NCI-H82 treated with DMSO at 0.1 percent for 48 hours (cell line): ENCODE measurements around the gene LRGUK.

Experiments used
- DNase-seq: peaks from one replicate; lab custom pipeline; 2025; ENCODE audit not compliant: unreplicated experiment; lab: John Stamatoyannopoulos, UW

The LRGUK gene

DNA sequence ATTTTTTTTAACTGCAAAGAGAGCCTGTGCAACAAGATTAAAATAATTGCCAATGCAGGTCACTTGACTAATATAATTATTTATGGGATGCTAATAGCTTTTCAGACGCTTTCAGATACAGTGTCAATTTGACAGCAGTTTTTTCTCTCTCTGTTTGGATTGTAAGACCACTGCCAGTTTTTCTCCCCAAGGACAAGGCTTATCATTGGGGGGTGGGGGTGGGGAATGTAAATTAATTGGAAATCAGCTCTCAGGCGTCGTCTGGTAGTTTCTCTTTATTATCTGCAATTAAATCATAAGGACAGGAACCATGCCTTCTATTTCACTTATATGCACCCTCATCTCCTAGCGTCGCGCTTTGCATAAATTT is 559 bp upstream of the LRGUK start:
- no peak for DNase-seq

DNA sequence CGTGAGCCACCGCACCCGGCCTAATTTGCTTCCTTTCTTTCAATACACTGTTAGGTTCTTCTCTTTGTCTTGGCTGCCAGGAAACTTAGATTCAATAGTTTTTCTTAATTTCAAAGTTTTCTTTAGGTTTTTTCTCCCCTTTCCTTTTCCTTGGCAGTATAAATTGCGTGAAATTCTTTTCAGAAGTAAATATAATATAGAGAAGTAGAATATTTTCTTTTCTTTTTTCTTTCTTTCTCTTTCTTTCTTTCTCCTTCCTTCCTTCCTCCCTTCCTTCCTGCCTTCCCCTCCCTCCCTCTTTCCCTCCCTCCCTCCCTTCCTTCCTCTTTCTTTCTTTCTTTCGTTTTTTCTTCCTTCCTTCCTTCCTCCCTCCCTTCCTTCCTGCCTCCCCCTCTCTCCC is 1.7 kb downstream of the LRGUK start:
- DNase-seq, result no peak

DNA sequence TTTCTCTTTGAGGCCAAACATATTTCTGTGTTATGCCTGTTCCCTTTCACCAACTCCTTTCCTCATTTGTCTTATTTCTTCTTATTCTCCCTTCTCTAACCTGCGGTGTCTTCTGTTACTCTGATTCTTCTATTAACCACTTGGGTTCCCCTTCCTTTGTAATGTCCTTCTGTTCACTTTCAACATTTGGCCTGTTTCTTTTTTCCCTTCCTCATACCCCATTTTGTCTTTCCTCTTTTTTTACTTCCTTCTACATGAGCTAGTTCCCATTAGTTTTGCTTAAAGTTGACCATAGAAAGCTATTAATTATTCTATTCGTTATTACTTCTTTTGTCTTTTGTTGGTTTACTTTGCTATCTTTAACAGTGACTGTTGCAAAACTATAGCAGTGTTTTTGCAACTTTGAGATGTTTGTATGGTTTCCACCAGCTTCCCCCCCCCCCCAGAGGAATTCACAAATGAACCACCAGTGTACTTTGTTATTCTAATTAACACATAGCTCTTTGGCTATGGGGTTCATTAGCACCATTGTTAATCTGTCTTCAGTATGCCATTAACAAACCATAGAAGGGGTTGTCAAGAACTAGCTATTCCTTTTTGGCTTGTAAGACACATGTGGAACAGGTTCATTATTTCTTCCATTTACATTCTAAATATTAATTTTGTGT is 2.9 kb downstream of the LRGUK start:
- no peak for DNase-seq

DNA sequence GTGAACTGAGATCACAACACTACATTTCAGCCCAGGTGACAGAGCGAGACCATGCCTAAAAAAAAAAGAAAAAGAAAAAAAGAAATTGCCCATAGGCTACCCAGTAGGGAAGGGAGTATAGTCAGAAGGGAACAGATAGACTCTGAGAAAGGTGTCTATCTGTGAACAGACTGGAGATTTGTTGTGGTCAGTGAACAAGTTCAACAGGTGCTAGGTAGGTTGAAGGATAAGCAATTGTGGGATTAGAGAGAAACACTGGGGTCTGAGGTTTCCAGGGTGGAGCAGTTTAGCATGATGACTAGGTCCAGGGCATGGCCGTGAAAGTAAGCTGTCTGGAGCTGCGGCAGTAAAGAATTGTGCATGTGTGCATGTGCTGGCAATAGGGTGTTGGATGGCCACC is 6.9 kb downstream of the LRGUK start:
- no peak for DNase-seq

DNA sequence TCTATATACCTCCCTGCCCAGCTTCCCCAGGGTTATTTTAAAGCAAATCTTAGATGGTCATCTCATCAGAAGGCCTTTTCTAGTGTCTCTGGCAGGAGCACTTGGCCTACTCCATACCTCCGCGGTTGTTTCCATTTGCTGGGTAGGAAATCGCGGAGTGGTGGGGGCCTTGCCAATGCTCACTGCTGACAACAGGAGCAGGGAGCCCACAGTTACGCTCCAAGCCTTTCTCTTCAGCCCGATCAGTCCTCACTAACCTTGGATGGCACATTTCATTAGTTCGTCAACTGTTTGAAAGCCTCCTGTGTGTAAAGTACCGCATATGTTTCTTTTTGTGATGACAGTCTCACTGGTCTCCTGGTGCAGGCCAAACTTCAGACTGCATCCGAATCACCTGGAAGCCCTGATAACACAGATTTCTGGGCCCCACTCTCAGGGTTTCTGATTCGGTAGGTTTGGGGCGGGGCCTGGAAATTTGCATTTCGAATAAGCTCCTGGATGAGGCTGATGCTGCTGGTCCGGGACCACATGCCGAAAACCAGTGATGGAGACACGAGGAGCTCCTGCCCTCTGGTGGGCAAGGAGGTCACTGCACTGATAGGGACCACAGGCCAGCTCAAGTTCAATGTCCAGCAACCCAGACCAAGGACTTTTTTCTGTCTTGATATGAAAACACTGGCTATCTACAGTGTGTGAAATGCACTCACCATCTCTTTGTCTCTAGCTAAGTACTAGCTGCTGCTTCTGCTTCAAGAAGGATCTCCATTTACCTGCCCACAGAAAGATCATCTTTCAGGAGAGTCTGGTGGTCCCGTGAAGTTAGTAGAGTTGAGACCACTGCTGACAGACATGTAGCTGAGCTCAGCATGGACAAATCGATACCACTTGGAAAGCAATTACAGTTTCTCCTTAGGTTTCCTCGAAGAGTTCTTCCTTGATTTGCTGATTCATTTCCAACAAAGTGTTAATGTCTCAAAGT is 14.0 kb downstream of the LRGUK start:
- DNase-seq, result no peak

DNA sequence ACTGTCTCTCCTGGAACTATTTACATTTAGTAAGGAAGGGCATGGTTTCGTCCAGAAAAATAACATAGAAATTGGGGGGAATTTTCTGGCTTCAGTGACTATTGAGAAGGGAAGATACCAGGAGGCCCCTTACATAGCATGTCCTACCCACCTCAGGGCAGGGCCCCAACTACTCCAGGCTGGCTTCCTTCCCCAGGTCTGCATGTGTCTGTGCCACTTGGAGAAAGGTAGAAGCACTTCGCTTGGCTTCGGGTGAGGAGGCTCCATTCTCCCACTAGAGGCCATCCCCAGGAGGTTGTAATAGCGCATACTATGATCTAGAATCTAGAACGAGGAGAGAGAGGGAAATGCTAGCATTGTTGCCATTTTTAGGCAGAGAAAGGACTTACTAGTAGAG is 14.7 kb downstream of the LRGUK start:
- DNase-seq, result no peak

DNA sequence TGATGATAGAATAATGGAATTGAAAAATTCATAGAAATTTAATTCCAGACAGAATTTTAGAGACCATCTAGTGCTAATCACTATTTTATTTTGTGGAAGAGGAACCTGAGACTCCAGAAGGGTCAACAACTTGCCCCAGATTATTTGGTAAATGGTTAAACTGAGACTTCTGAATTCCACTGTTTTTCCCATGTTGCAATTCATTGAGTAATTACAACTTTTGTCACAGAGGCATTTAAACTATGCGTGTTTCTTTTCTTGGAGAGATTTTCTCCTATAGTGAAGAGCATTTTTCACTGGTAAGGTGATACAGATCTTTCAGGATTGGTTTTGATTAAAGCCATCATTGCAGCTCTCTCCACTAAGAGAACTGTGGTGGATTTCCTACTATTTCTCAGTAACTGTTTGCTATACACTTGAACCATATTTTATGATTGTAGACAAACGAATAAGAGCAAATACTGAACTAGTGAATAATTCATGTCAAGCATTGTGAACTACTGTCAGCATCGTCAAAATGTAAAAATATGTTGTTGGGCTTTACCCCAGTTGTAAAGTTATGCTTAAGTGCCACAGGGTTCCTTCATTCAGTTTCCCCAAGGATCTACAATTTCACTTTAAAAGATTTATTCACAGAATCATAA is 26.5 kb downstream of the LRGUK start:
- no peak for DNase-seq

DNA sequence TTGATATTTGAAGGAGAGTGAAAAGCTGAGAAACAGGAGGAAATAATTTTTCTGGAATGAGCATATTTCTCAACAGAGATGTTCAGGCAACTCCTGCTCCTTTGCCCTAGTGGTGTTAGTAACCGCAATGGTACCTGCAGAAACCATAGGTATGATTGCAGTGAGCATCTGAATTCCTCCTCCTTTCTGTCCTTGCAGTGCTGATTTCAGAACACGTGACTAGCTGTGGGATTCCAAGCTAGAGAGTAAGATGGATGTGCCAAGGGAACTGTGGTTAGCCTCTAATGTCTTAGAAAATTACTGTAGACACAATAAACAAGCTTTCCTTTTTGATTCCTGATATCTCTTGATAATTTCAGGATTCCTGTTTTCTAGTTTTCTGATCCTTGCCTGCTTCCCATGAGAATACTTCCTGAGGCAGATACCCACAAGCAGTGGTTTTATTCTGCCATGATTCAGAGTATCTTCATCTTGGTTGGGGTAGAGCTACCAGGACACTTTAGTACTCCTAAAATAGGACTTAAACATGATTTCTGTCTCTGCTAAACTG is 27.5 kb downstream of the LRGUK start:
- no peak for DNase-seq

DNA sequence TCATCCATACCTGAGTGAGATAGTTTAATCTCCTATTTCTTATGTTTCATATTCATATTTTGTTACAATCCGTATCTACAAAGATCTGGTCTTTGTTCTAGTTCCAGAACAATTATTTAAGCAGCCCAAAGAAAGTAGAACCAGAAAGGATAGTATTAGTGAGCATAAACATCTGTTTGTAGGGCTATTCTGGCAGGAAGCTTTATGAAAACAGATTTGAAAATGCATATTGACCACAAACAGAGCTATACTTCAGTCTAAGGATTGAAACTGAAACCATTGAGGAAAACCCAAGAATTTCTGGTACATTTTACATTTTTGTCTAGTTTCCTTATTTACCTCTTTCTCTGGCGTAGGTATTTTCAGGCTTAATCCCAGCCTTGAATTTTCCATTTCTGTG is 28.1 kb downstream of the LRGUK start:
- DNase-seq, result no peak

DNA sequence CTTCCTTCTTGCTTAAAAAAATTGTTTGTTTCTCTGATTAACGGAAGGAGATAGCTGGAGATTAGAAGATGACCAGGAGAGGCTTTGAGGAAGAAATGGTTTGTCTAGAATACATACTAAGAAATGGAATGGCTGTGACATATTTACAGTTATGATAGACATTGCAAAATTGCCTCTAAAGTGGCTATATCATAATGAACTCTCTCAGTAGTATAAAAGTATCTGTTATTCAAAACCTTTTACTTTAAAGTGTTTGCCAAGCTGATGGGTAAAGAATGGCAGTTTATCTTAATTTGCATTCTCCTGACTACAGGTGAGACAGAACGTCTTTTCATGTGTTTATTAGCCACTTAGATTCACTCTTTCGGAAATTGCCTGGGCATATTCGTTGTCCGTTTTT is 28.7 kb downstream of the LRGUK start:
- no peak for DNase-seq

DNA sequence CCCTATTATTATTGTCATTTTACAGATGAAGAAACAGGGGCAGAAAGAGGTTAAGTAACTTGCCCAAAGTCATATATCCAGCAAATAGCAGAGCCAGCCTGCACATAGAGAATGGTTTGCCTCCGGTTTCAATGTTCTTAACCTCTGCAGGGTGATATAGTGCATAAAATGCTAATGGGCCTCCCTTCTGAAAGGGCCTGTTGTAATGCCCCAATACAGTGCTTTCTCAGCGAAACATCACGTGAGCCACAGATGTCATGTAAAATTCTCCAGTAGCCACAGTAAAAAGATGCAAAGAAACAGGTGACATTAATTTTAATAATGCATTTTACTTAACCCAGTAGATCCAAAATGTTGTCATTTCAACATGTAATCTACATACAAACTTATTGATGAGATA is 38.1 kb downstream of the LRGUK start:
- DNase-seq, result no peak

DNA sequence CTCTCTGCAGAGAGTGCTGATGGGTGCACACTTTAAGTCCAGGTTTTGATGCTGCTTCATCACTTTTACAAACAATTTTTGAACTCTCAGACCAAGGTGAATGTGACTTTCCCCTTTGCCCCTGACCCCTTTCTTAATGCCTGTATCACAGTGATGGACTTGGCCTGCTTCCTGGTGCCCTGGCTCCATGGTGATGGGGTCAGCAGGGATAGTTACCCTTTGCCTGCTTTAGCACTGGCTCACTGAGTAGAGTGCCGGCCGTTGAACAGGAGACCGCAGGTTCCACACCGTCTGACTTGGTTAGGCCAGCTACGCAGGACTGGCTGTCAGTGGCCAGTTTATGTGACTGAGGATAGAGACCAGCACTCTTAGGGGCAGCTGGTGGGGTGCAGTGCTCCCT is 40.1 kb downstream of the LRGUK start:
- no peak for DNase-seq

DNA sequence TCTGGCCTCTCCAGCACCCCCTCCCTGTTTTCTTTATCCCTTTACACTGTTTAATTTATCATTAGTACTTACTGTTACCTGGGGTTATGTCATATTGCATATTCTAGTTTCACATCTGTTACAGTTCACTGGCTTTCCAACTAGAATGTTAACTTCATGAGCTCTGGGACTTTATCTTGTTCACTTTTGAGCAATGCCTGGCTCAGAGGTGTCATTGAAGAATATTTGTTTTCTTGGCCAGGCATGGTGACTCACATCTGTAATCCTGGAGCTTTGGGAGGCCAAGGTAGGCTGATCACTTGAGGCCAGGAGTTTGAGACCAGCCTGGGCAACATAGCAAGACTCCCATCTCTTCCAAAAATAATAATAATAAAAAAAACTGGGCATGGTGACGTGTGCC is 40.7 kb downstream of the LRGUK start:
- no peak for DNase-seq

DNA sequence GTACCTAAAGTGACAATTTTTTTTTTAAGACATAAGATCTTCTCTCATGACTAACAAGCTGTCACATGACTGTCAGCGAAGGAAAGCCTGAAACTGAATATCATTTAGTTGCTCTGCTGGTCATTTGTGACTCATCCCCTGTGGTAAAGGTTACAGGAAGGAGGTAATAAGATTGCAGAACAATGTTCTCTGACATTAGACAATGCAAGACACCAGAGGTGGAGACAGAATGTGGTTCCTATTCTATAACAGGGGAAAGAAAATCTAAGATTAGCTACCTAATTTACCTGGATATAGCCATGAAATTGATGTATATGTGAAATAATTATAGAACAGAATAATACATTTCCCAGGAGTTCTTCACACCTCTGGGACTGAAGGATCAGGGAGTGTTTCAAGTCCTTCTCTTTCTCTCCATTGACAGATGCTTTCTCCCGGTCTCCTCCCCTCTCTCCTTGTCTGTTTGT is 47.7 kb downstream of the LRGUK start:
- no peak for DNase-seq

DNA sequence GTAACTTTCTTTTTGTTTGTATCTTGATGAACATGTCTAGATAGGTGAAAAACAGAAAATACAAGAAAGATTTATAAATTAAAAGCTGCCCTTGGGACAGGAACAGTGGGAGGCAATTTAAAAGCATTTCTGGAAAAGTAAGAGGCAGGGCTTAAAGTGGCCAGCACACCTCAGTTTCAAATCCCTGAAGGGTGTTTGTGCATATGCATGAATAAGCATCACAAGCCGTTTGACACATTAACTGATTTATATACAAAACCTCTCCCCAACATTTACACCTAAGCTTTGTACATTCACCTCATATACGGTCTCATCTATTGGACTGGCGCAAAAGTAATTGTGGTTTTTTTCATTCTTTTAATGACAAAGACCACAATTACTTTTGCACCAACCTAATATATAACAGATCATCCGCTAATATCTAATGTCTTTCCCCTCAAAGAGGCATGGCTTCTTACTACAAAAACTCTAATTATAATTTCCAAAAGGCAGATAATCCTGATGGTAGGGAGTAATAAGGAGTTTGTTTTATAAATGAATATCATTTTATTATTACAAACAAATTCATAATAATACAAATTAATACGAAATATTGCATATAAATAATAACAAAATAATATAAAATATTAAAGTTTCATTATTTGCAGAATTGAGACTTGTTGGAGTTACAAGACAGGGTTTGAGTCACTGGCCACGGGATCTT is 48.3 kb downstream of the LRGUK start:
- DNase-seq, result no peak

DNA sequence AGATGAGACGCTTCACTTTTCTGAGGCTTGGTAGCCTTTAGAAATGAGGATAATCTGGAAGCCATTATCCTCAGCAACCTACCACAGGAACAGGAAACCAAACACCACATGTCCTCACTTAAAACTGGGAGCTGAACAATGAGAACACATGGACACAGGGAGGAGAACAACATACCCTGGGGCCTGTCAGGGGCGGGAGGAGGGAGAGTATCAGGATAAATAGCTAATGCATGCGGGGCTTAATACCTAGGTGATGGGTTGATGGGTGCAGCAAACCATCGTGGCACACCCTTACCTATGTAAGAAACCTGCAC is 48.9 kb downstream of the LRGUK start:
- no peak for DNase-seq

DNA sequence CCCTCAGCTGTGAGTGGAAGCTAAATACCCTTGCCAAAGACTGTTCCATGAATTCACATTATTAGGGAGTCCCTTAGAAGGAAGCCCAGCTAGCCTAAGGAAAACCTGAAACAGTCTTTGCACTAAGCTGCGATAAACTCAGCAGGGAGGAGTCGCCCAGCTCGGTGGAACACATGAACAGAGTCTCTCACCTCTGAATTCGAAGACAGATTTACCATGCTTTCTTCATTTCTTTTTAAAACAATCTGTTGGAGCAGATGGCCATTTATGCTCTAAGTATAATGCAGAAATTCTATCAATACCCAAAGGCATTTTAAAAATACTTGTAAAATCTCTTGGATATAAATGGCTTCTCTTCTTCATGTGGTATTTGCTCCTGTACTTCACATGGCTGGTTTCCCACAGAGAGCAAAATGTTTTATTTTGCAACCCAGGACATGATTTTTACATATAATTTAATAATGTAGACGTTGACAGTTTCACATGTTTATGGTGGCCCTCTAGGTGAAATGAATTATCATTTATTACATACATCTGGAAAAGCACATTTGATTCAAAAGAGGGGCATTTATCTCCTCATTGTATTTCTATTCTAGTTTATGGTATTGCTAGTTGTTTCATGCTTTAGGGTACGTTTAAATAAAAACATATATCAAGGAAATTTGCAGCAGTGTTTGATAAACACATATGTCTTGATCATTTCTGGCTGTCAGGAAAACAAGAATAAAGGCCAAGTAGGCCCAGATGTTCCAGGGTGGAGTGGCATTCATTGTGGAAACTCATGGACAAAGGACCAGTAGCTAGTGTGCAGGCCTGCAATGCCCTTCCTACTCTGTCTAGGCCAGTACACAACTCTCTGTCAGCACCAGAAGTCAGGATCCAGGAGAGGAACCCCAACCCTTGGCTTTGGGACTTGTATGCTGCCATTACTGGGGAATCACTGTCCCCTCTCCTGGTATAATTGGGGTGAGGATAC is 52.2 kb downstream of the LRGUK start:
- no peak for DNase-seq

DNA sequence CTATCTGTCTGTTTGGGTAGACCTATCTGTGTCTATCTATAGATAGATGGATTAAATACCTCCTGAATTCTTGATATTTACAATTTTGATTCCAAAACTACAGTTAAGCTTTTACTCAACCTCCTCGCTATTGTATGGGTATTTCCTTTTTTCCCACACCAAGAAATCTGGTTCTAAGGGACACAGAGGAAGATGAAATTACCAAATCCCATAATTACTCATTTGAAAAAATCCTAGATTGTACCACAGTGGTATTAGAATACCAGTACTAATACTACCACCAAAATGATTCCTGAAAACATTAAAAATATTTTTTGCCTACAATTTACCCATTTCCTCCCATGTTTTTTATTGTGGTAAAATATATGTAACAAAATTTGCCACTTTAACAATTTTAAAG is 53.2 kb downstream of the LRGUK start:
- DNase-seq, result no peak

DNA sequence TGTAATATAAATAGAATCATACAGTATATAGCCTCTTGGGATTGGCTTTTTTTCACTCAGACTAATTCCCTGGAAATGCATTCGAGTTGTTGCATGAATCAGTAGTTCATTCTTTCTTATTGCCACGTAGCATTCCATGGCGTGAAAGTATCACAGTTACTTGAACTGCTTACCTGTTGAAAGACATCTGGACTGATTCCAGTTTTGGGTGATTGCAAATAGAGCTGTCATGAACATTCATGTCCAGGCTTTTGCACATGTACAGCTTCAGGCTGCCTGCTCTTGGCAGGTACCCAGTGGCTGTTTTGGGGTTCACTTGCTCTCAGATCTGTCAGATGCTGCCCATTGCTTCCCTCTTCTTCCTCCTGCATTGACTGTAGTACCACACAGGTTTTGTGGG is 54.9 kb downstream of the LRGUK start:
- DNase-seq, result no peak

DNA sequence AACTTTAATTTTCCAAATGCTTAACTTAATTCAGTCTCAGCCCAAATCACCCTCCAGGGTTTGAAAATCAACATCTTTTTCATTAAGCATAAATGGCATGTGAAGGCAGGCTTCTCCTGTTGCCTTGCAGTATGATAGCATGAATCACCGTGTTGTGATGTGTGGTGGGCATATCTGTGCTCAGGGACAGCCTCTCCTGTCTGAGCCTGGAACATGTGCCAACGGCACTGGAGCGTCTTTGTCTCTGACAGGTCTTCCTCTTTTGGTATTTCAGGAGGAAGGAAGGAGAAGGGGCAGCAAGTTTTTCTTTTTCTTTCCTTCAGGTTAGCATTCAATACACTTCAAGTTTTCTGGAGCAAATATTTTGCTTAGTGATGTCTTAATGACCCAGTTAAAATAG is 57.6 kb downstream of the LRGUK start:
- DNase-seq, result no peak
